GM19043 (cell line): ENCODE measurements around the gene ARHGAP8.

Experiments used
- ATAC-seq: cut with Tn5 transposase; IDR thresholded peaks from one replicate; pipeline ENCODE4 v1.9.1; 2021; ENCODE audit warnings: low read depth; ENCODE audit not compliant: unreplicated experiment

ARHGAP8 gene

DNA sequence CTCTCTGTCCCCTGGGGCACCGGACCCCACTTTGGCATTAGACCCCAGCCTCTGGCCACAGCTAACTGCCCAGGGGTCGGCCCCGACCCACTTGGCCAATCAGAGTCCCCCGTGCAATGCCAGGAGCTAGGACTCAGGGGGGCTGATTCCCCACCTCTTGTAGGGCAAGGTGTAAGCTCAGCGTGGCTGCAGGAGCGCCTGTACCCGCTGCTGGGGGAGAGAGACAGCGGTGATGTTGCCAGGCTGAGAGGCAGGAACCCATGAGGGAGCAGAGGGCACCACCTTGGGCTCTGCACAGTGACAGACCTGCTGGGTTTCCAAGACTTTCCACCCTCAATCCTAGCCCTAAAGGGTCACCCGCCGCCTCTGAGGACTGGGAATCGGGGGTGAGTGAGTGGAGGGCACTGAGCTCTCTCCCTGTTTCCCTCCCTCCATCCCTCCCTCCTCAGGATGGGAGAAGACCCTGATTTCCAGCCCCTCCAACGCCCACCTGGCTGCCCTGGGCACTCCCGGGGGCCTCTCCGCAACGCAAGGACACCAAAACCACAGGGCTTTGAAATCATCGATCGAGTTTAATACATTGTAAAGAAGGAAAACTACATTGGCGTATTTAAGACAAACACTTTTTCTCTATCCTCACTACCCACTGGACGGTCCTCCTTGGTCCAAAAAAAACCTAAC is 128.4 kb downstream of the ARHGAP8 start:
- ATAC-seq = no peak

DNA sequence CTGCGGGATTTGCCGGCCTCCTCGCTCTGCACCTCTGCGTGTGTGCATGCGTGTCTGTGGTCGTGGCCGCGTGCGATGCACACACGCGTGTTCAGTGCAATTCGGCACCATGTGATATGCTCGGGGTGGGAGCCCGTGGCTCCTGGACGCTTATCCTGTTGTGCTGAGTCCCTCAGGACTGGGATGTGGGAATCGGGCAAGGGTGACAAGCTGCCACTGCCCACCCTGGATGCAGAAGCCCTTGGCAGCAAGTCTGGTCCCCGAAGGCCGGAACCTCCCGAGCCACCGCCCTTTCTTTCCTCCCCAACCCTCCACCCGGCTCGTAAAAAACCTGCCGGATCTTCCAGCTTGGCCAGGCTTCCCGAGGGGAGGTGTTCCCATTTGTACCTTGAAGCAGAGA is 129.2 kb downstream of the ARHGAP8 start:
- no peak for ATAC-seq

DNA sequence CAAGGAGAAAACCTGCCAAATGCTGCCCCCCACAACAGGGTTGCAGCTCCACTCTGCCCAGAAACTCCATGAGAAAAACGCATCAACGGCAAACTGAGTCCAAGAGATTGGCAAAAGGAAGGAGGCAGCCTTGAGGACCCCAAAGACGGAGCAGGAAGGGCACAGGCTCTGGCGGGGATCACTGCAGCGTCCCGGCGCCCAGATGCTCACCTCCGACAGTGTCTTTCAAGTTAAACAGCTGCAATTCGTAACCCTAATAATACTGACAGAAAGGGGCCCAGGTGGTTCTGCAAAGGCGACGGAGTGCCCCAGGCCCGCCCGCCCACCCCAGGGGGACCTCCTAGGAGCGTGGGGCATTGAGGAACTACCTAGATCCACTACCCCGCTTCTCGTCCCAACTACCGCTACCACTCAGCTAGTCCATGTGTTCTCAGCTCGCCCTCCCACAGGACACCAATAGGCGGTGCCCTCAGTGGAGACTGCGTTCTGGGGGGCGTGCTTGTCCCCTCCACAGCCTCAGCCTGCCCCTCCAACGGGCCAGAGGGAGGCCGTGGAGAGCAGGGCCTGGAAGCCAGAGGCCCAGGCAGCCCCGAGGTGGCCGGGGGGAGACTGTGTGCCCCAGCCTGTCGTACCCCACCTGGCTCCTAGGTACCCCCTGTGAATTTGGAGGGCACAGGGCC is 130.0 kb downstream of the ARHGAP8 start:
- ATAC-seq = no peak

DNA sequence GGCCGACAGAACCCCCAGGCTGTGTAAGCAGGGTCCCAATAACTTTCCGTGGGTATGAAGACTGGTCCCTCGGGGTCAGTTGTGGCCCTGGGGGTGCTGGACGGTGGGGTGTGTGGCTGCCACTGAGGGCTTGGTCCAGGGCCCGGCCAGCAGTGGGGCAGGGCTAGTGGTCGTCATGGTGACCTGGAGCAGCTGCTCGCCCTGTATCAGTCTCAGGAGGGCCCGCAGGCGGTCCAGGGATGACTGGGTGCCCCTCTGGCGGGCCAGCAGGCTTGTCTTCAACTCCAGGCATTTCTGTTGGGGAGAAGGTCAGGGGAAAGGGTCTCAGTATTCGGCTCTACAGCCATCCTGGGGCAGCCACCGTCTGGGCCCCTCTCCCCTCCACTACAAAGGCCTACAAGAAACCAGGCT is 130.6 kb downstream of the ARHGAP8 start:
- no peak for ATAC-seq

DNA sequence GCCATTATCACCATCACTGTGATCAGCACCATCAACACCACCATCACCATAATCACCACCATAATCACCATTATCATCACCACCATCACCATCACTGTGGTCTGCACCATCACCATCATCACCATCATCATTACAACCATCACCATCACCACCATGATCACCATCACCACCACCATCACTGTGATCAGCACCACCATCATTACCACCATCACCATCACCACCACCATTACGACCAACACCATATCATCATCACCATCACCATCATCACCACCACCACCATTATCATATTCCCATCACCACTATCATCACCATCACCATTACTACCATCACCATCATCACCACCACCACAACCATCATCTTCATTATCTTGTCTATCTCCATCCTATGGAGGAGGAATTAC is 132.2 kb downstream of the ARHGAP8 start:
- no peak for ATAC-seq

DNA sequence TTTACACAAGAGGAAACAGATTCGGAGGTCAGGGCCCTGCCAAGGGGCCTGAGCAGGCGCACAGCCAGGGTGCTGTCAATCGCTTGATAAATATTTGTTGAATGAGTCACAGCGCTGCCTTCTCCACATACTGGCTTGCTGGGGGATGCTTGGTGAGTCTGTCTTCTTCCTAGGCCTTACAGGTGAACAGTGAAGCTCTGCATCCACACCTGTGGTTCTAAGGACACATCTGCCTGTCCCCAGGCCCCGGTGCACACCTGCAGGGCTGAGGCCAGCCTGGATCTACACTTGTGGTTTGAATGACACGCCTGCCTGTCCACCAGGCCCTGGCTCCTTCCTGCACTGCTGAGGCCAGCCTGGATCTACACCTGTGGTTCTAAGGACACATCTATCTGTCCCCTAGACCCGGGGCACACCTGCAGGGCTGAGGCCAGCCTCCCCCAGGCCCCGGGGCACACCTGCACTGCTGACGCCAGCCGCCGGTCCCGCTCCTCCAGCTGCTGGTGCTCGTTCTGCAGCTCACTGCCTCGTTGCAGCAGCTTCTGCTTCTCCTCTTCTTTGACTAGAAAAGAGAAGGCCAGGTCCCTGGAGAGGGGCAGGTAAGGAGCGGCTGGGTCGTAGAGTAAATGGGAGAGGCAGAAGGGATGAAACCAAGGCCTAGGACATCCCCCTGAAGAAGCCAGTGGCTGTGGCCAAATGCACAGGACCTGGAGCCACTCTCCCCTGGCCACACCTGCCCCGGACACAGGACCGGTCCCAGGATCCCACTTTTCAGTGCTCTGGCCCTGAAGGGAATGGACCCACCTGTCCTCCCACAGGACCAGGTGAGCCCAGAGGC is 132.8 kb downstream of the ARHGAP8 start:
- ATAC-seq = no peak

DNA sequence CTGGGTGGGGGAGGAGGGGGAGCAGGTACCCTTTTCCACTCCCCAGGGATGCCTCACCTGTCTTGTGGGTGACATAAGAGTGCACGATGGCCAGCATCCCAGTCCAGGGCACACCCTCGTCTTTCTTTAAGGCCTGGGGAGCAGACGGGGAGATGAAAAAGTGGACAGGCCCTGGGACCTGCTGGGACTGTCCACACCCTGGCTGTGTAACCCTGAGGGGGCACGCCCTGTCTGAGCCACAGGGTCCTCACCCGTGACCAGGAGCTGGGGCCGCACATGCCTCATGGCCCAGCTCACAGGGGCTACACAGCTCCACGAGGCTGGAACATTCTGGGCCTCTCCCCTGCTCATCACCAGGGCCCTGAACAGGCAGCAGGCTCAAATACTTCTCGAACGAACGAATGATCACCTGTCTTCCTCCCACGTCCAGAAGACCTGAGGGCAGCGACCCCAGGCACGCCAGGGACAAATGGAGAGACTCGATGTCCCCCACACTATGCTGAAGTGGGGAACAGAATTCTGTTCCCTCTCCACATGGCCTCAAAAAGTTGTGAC is 133.5 kb downstream of the ARHGAP8 start:
- no peak for ATAC-seq

DNA sequence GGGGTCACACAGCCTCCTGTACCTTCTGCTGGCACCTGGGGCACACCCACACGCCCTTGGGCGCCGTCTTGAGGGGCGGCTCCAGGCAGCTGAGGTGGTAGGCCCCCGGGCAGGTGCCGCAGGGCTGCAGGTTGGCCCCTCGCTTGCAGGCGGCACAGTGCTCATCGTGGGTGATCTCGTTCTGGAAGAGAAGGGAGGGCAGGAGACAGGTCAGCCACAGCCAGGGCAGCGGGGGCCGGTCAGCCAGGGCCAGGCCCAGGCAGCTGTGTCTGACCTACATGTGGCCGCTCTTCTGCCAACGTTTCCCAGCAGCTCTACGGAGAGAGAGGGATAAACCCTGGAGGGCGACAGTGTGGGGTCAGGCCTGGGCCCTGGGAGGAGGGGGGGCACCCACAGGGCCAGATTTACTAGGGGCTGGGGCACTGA is 135.6 kb downstream of the ARHGAP8 start:
- ATAC-seq = no peak

DNA sequence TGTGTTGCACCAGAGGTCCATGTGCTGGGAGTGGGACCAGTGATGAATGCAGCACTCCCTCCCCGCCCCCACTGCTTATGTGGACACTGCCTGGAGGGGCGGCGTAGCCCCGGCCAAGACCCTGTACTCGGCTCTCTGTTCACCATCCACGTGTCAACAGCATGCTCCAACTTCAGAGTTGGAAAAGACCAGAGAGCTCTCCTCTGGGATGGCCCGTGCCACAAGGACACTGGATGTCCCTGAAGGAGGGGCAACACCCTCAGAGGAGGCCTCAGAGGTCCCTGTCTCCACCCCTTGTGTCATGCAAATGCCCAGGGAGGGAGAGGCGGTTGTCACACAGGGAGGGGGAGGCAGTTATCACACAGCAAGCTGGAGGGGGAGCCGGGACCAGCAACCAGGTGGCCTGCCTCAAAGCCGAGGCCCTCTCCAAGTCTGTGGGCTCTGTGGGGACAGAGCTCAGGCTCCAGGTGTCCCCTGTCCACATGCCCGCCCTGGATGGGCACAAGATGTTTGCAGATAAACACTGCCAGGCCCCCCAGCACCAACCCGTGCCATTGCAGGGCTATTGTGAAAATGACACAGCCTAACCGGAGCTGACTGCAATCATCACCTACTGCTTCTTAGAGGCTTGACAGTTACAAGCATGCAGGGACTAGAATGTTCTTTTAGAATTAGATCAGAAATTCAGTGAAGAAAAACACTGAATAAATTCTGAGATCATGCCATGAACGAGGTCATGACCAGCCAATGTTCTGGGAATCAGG is 136.3 kb downstream of the ARHGAP8 start:
- no peak for ATAC-seq

DNA sequence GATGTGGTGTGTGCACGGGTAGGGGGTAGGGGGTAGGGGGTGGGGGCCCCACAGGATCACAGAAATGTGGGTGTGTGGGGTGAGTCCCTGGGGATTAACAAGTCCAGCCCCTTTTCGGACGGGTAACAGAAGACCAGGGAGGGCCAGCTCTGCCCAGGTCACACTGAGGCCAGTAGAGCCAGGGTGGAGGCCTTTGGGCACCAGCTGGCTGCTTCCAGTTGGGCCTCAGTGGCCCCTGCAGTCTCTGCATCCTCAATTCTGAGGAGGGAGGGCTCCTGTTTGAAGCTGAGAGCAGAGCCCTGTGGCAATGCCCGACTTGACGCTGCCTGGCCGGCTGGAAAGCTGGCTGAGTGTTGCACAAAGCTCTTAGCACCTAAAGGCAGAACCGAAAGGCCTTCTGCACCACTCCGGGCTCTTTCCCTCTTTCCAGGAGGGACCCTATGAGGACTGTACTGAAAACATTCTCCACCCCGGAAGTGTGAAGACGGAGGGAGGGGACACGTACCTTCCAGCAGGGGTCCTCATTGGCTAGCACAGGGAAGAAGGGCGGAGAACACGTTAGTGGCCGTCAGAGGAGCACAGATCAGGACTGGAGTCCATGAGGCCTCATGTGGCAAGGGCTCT is 137.0 kb downstream of the ARHGAP8 start:
- no peak for ATAC-seq

DNA sequence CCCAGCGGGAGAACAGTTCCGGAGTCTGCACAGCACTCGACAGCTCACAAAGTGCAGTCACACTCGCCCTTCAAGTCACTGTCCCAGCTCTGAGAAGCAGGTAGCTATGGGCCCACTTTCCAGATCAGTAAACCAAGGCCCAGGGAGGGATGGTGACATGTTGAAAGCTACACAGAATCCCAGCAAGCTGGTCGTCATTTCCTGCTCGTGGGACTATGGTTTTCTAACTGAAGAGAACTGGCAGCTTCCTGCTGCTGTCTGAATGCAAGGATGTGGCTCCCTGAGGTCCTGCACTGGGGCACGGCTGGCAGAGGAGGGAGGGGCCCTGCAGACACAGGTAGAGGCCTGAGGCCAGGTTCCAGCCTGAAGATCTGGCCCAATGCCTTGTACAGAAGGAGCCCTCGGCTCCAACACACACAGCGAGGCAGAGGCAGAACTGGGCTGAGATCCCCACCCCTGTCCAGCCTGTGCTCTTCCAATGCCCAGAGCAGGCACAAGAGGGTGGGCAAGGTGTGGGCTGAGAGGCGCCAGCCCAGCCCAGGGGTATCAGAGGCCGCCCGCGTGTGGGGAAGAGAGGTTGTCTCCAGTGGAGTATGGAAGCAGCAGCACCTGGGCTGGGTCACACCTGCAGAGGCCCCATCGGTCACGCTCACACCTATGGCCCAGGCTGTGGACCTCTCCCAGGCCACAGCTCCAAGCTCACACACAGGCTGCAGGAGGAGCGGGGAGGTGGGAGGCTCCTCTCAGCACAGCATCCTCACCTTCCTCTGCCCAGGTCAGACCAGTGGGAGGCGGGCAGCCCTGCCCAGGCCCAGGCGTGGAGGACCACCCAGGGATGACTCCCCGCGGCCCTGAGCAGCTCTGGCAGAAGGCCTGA is 138.3 kb downstream of the ARHGAP8 start:
- no peak for ATAC-seq

DNA sequence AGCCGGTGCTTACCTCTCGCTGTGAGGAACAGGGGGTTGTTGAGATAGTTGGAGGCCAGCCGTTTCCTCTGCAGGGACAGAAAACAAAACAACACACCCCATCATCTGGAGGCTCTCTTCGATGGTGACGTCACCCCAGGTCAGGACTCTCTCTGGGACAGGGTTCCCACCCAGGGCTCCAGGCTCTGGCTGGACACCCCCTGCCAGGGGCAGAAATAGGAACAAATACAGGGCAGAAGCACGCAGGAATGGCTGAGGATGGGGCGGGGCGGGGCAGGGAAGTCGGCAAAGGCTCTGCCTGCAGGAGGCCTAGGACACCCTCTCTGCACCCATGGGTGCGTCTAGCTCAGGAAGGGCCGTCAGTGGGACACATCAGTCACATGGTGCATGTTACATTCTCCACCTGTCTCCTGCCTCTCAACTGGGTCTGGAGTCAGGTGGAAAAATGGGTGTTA is 138.9 kb downstream of the ARHGAP8 start:
- ATAC-seq = no peak

DNA sequence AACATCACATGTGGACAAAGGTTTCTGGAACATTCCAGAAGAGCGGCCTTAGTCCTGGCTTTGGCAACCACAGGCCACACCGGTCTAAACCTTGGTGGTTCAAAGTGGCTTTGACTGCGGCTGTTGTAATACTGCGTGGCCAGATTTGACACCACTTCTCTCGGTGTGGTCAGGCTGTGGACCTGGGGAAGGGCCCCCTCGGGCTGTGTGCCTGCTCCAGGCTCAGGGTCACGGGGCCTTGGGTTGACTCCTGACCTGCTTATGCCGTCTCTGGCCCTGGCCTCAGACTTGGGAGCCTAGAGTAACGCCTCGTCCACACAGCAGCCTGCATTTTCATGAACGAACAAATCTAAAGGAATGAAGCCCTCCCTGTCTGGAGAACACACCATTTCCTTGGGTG is 139.4 kb downstream of the ARHGAP8 start:
- ATAC-seq = no peak

DNA sequence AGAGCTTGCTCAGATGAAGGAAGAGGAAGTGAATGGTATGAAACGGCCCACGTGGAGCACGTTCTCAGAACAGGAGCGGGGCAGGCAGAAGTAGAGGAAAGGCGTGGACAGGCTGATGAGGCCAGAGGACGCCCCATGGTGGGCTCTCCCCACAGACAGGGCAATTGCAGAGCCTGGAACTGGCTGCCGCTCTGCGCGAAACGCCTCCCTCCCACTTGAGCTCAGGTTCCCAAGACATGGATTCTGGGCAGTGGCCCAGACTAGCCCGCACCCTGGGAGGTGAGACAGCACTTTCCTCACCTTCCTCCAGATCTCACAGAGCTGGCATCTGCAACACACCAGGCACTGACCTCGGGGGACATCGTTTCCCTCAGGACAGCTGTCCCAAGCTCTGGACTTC is 139.9 kb downstream of the ARHGAP8 start:
- no peak for ATAC-seq

DNA sequence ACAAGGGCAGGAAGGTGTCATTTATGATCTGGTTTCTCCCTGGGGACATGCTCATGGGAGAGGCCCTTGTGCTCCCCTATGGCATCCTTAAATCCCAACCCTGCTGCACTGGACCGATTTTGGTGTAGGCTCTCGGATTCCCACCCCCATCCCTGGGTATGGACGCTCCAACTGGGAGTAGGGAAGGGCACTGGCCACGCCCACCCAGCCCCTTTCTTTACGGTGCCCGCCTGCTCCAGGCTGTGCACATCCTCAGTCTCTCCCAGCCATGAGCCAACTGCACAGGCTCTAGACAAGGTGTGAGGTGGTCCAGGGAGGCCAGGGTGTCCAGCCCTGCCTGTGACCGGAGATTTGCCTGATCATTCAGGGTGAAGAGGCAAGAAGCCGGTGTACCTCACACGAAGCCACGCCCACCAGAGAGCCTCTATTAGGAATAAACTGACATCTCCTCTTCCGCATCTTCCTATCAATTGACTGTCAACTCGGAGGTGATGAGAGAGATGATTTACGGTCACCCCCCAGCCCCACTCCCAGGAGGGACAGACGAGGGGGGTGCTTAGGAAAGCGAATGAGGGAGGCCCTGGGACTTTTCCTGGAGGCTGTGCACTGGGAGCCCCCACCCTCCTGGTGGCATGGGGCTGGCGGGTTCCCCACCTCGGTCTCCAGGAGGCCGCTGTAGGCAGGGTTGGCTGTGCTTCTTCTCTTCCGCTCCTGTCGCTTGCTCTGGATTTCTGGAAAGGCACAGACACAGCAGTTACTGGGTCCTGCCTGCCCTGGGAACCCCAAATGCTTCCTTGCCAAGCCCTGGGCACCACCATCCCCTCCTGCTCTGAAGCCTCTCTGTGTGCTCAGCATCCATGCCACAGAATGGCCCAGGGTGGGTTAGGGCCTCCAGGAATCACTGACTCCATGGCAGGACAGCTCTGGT is 140.7 kb downstream of the ARHGAP8 start:
- no peak for ATAC-seq

DNA sequence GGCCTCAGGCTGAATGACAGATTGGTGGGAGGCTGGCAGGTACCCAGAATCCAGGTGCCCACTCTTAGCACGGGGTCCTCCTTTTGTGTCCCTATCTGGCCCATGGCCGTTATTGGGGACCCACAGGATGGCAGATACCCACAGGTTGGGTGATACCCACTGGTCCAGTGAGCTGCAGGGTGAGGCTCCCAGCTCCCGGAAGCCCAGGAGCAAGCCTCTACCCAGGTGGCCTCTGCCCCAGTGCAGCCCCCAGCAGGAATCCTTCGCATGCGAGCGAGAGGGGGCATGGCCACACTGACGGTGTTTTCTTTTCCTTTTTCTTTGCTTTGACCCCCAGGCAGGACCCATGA is 141.3 kb downstream of the ARHGAP8 start:
- no peak for ATAC-seq

DNA sequence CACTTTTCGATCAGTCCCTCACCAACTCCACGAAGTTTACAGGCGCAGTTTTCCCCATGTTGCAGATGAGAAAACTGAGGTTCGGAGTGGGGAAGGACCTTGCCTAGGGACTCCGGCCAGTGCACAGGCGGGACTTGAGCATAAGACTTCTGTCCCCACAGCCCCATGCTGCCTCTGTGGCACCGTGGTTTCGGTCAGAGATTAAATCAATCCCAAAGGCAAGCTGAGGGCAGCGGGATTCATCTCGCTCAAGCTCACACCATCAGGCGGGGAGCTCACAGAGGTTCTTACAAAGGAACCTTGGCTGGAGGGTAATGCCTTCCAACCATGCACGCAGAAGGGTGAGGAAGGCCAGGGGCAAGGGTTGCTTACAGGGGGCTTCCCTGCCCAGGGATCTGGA is 141.9 kb downstream of the ARHGAP8 start:
- ATAC-seq = no peak

DNA sequence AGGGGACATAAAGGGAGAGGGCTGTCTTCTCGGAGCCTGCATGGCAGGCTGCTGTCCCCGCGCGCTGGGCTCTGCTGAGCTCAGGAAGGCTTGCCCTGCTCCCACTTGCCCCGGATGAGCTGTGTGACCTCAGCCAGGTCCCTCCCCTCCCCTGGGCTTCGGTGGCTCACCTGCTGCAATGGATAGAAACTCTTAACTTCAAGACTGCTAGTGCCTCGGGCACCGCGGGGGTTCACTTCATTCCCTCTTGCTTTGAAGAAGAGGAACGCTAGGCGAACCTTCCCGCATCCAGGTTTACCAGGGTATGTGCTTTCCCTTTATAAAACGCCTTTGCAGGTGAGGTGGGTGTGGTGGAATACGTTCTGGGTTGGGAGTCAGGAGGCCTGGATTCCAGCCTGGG is 142.4 kb downstream of the ARHGAP8 start:
- ATAC-seq = no peak
